ENCODE data around the gene ERAL1. TPM values are rescaled to one million over a fixed set of nuclear protein-coding genes. Genes with fewer than 3 reads are reported as not detected.

Gene ERAL1
- total and polyA plus RNA-seq, 2 experiments from 2014 or later: 77.1 to 121 TPM

GRCh38 chr17:28885363-28885762 lies 30.5 kb downstream of the ERAL1 start:
- H3K4me2 ChIP-seq: no peak overlapping the region
- H3K27me3 Mint-ChIP-seq (ENCODE audit: insufficient read depth, low read depth, poor library complexity): peaks cover 14% of the 10 kb centered on the region
- H3K36me3 ChIP-seq (ENCODE audit: insufficient read depth): no peaks in the 10 kb centered on the region; the same call in 1 of the 2 replicates
- peaks cover 7% of the 10 kb centered on the region for H3K4me1 ChIP-seq (ENCODE audit: insufficient read depth)
- H3K4me1 Mint-ChIP-seq: peaks cover 18% of the 10 kb centered on the region
- no peak for DNase-seq (ENCODE audit: low spot score)
- no peaks in the 10 kb centered on the region for H3K9me3 Mint-ChIP-seq
- H3K4me3 ChIP-seq: no peak overlapping the region
- ATAC-seq: no peak
- H2AFZ ChIP-seq: no peak overlapping the region
- H3K27ac Mint-ChIP-seq: no peak overlapping the region
- TF ChIP-seq CREB1 (CRISPR knock-in tag; IDR thresholded peaks at IDR 0.05; ENCODE audit: low read depth) (no peak), STAT1 (IDR thresholded peaks at IDR 0.05; ENCODE audit: unreplicated experiment) (no peak), EZH2phosphoT487 (IDR thresholded peaks at IDR 0.05; ENCODE audit: unreplicated experiment) (no peak), ZNF114 (CRISPR knock-in tag; IDR thresholded peaks at IDR 0.05) (no peak), ZNF331 (CRISPR knock-in tag; IDR thresholded peaks at IDR 0.05; ENCODE audit: low read depth) (no peak), POLR2AphosphoS5 (IDR thresholded peaks at IDR 0.05; ENCODE audit: low read depth) (no peak), CTCF (conservative IDR thresholded peaks at IDR 0.05; ENCODE audit: low read depth in 2 of 2) (no peak), JUNB (IDR thresholded peaks at IDR 0.05; ENCODE audit: unreplicated experiment) (no peak), EZH2 (IDR thresholded peaks at IDR 0.05; ENCODE audit: low read depth, unreplicated experiment) (no peak), ETS1 (IDR thresholded peaks at IDR 0.05) (no peak), NANOG (IDR thresholded peaks at IDR 0.05; ENCODE audit: borderline replicate concordance) (no peak)
- TF ChIP-seq, protein P1, sequence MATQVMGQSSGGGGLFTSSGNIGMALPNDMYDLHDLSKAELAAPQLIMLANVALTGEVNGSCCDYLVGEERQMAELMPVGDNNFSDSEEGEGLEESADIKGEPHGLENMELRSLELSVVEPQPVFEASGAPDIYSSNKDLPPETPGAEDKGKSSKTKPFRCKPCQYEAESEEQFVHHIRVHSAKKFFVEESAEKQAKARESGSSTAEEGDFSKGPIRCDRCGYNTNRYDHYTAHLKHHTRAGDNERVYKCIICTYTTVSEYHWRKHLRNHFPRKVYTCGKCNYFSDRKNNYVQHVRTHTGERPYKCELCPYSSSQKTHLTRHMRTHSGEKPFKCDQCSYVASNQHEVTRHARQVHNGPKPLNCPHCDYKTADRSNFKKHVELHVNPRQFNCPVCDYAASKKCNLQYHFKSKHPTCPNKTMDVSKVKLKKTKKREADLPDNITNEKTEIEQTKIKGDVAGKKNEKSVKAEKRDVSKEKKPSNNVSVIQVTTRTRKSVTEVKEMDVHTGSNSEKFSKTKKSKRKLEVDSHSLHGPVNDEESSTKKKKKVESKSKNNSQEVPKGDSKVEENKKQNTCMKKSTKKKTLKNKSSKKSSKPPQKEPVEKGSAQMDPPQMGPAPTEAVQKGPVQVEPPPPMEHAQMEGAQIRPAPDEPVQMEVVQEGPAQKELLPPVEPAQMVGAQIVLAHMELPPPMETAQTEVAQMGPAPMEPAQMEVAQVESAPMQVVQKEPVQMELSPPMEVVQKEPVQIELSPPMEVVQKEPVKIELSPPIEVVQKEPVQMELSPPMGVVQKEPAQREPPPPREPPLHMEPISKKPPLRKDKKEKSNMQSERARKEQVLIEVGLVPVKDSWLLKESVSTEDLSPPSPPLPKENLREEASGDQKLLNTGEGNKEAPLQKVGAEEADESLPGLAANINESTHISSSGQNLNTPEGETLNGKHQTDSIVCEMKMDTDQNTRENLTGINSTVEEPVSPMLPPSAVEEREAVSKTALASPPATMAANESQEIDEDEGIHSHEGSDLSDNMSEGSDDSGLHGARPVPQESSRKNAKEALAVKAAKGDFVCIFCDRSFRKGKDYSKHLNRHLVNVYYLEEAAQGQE (IDR thresholded peaks at IDR 0.05; ENCODE audit: unreplicated experiment): no peak
- TF ChIP-seq, protein P2, sequence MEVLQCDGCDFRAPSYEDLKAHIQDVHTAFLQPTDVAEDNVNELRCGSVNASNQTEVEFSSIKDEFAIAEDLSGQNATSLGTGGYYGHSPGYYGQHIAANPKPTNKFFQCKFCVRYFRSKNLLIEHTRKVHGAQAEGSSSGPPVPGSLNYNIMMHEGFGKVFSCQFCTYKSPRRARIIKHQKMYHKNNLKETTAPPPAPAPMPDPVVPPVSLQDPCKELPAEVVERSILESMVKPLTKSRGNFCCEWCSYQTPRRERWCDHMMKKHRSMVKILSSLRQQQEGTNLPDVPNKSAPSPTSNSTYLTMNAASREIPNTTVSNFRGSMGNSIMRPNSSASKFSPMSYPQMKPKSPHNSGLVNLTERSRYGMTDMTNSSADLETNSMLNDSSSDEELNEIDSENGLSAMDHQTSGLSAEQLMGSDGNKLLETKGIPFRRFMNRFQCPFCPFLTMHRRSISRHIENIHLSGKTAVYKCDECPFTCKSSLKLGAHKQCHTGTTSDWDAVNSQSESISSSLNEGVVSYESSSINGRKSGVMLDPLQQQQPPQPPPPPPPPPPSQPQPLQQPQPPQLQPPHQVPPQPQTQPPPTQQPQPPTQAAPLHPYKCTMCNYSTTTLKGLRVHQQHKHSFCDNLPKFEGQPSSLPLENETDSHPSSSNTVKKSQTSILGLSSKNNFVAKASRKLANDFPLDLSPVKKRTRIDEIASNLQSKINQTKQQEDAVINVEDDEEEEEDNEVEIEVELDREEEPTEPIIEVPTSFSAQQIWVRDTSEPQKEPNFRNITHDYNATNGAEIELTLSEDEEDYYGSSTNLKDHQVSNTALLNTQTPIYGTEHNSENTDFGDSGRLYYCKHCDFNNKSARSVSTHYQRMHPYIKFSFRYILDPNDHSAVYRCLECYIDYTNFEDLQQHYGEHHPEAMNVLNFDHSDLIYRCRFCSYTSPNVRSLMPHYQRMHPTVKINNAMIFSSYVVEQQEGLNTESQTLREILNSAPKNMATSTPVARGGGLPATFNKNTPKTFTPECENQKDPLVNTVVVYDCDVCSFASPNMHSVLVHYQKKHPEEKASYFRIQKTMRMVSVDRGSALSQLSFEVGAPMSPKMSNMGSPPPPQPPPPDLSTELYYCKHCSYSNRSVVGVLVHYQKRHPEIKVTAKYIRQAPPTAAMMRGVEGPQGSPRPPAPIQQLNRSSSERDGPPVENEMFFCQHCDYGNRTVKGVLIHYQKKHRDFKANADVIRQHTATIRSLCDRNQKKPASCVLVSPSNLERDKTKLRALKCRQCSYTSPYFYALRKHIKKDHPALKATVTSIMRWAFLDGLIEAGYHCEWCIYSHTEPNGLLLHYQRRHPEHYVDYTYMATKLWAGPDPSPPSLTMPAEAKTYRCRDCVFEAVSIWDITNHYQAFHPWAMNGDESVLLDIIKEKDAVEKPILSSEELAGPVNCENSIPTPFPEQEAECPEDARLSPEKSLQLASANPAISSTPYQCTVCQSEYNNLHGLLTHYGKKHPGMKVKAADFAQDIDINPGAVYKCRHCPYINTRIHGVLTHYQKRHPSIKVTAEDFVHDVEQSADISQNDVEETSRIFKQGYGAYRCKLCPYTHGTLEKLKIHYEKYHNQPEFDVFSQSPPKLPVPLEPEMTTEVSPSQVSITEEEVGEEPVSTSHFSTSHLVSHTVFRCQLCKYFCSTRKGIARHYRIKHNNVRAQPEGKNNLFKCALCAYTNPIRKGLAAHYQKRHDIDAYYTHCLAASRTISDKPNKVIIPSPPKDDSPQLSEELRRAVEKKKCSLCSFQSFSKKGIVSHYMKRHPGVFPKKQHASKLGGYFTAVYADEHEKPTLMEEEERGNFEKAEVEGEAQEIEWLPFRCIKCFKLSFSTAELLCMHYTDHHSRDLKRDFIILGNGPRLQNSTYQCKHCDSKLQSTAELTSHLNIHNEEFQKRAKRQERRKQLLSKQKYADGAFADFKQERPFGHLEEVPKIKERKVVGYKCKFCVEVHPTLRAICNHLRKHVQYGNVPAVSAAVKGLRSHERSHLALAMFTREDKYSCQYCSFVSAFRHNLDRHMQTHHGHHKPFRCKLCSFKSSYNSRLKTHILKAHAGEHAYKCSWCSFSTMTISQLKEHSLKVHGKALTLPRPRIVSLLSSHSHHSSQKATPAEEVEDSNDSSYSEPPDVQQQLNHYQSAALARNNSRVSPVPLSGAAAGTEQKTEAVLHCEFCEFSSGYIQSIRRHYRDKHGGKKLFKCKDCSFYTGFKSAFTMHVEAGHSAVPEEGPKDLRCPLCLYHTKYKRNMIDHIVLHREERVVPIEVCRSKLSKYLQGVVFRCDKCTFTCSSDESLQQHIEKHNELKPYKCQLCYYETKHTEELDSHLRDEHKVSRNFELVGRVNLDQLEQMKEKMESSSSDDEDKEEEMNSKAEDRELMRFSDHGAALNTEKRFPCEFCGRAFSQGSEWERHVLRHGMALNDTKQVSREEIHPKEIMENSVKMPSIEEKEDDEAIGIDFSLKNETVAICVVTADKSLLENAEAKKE (CRISPR knock-in tag; IDR thresholded peaks at IDR 0.05): no peak
- peaks cover 47% of the 10 kb centered on the region for H3K36me3 Mint-ChIP-seq (ENCODE audit: low read depth)
- no peak overlapping the region for H3K4me3 Mint-ChIP-seq
- no peak overlapping the region for H3K27ac ChIP-seq (ENCODE audit: low read depth)
- H3K27me3 ChIP-seq (ENCODE audit: insufficient read depth): no peaks in the 10 kb centered on the region
- no peaks in the 10 kb centered on the region for H3F3A ChIP-seq (replicated peaks; ENCODE audit: low read depth)
- H4K20me1 ChIP-seq (replicated peaks; ENCODE audit: insufficient read depth): no peaks in the 10 kb centered on the region; the same call in 1 of the 2 replicates
- H3K9me2 ChIP-seq (ENCODE audit: insufficient read depth): no peaks in the 10 kb centered on the region
- no peaks in the 10 kb centered on the region for H3K79me2 ChIP-seq (replicated peaks; ENCODE audit: insufficient read depth)

All from GM23338 (cell line).